ENCODE measurements around the gene GOSR1. TPM values are rescaled to one million over a fixed set of nuclear protein-coding genes. Genes with fewer than 3 reads are reported as not detected.

Gene GOSR1
- total RNA-seq, 1 donor from 2014 or later, result 47.5 TPM

DNA sequence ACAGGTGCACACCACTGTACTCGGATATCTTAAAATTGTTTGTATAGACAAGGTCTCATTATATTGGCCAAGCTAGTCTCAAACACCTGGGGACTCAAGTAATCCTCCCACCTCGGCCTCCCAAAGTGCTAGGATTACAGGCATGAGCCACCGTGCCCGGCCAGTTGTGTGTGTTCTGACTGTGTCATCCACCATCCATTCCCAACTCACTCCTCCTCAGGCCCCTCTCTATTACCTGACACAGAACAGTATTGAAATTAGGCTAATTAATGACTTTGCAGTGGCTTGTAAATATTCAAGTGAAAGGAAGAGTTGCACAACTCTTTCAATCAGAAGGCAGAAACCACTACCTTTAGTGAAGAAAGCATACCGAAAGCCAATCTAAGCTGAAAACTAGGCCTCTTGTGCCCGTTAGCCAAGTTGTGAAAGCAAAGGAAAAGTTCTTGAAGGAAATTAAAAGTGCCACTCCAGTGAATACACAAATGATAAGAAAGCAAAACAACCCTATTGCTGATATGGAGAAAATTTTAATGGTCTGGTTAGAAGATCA lies 28.7 kb downstream of the GOSR1 start:
- TF ChIP-seq CTCF (IDR thresholded peaks at IDR 0.05), result no peak
- Mint-ChIP-seq H3K27me3 (ENCODE audit: low read depth) (no peaks in the 10 kb centered on the region), H3K4me1 (ENCODE audit: low read depth) (no peaks in the 10 kb centered on the region), H3K4me3 (ENCODE audit: unreplicated experiment) (no peak overlapping the region), H3K36me3 (ENCODE audit: low read depth) (peaks cover 30% of the 10 kb centered on the region), H3K27ac (ENCODE audit: unreplicated experiment) (no peak overlapping the region), H3K9me3 (ENCODE audit: low read depth) (no peaks in the 10 kb centered on the region)
- no peak for DNase-seq (ENCODE audit: low spot score)

GRCh38 chr17:30506481-30506880 lies 29.3 kb downstream of the GOSR1 start:
- Mint-ChIP-seq H3K4me1 (ENCODE audit: low read depth) (no peaks in the 10 kb centered on the region), H3K27me3 (ENCODE audit: low read depth) (no peaks in the 10 kb centered on the region), H3K27ac (ENCODE audit: unreplicated experiment) (no peak overlapping the region), H3K4me3 (ENCODE audit: unreplicated experiment) (no peak overlapping the region), H3K36me3 (ENCODE audit: low read depth) (peaks cover 26% of the 10 kb centered on the region), H3K9me3 (ENCODE audit: low read depth) (no peaks in the 10 kb centered on the region)
- no peak for DNase-seq (ENCODE audit: low spot score)
- no peak for TF ChIP-seq CTCF (IDR thresholded peaks at IDR 0.05)

- no peak for DNase-seq (ENCODE audit: low spot score)
- no peak overlapping the region for H3K4me3 Mint-ChIP-seq (ENCODE audit: unreplicated experiment)
- no peaks in the 10 kb centered on the region for H3K9me3 Mint-ChIP-seq (ENCODE audit: low read depth)
- peaks cover 5% of the 10 kb centered on the region for H3K4me1 Mint-ChIP-seq (ENCODE audit: low read depth)
- no peaks in the 10 kb centered on the region for H3K27me3 Mint-ChIP-seq (ENCODE audit: low read depth)
- H3K27ac Mint-ChIP-seq (ENCODE audit: unreplicated experiment), result no peak overlapping the region
- H3K36me3 Mint-ChIP-seq (ENCODE audit: low read depth), result peaks cover 7% of the 10 kb centered on the region
- TF ChIP-seq CTCF (IDR thresholded peaks at IDR 0.05), result no peak
Measured at GRCh38 chr17:30513346-30513745, 36.1 kb downstream of the GOSR1 start.

DNA sequence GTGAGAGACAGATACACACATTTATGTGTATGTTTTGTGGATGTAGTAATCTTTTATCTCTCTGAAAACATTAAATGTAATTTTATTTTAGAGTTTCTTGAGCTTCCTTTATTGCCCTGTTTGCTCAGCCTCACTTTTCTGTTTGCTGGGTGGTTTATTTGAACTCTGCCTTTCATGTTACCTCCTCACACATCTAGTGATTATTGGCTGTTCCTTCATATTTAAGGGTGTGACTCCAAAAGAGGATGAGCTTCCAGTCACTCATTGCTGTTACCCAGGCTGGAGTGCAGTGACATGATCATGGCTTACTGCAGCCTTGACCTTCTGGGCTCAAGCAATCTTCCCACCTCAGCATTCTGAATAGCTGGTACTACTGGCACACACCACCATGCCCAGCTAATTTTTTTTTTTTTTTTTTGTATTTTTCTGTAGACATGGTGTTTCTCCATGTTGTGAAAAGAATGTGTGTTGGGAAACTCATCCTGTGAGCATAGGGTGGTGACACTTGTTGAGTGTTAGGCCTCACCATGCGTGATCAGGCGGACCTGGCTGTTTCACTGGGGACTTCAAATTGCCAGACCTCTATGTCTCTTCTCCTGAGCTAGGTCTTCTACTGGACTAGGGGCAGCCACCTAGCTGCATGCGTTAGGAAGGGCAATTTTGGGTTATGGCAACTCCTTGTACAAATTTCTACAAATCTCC lies 37.8 kb downstream of the GOSR1 start:
- no peak for TF ChIP-seq CTCF (IDR thresholded peaks at IDR 0.05)
- no peak overlapping the region for H3K4me3 Mint-ChIP-seq (ENCODE audit: unreplicated experiment)
- H3K4me1 Mint-ChIP-seq (ENCODE audit: low read depth), result peaks cover 15% of the 10 kb centered on the region
- no peak for DNase-seq (ENCODE audit: low spot score)
- H3K27me3 Mint-ChIP-seq (ENCODE audit: low read depth), result no peaks in the 10 kb centered on the region
- H3K9me3 Mint-ChIP-seq (ENCODE audit: low read depth), result no peaks in the 10 kb centered on the region
- peaks cover 7% of the 10 kb centered on the region for H3K36me3 Mint-ChIP-seq (ENCODE audit: low read depth)
- no peak overlapping the region for H3K27ac Mint-ChIP-seq (ENCODE audit: unreplicated experiment)

- no peak for TF ChIP-seq CTCF (IDR thresholded peaks at IDR 0.05)
- no peak for DNase-seq (ENCODE audit: low spot score)
- H3K36me3 Mint-ChIP-seq (ENCODE audit: low read depth), result peaks cover 15% of the 10 kb centered on the region
Measured at GRCh38 chr17:30517786-30518185, 40.6 kb downstream of the GOSR1 start.

More at GRCh38 chr17:30517786-30518185, 40.6 kb downstream of the GOSR1 start:
- no peaks in the 10 kb centered on the region for H3K9me3 Mint-ChIP-seq (ENCODE audit: low read depth)
- peaks cover 19% of the 10 kb centered on the region for H3K4me1 Mint-ChIP-seq (ENCODE audit: low read depth)
- H3K27ac Mint-ChIP-seq (ENCODE audit: unreplicated experiment), result peak overlapping the region; percentile 51
- no peaks in the 10 kb centered on the region for H3K27me3 Mint-ChIP-seq (ENCODE audit: low read depth)
- H3K4me3 Mint-ChIP-seq (ENCODE audit: unreplicated experiment), result no peak overlapping the region

All from chondrocyte (in vitro differentiated cells).